Endometrium (tissue), 2 donors: Measurements from ENCODE around the gene PEMT.

Source experiments
- FAIRE-seq: peaks from 2 replicates; lab custom pipeline; 2012; peaks lifted over from hg19 to GRCh38; lab: Jason Lieb, UNC
- donor health status: control.
- donor health status: control.

The PEMT gene

GRCh38 chr17:17570798-17571716, 20.5 kb downstream of the PEMT start:
- no peak for FAIRE-seq

- FAIRE-seq, result no peak
Observed at GRCh38 chr17:17570140-17570797, 21.2 kb downstream of the PEMT start.

- no peak for FAIRE-seq
Observed at GRCh38 chr17:17569691-17570090, 21.8 kb downstream of the PEMT start.

- FAIRE-seq, result no peak
Observed at GRCh38 chr17:17568772-17569195, 22.7 kb downstream of the PEMT start.

- FAIRE-seq, result no peak
Observed at GRCh38 chr17:17567631-17568030, 23.9 kb downstream of the PEMT start.

- FAIRE-seq, result no peak
Observed at GRCh38 chr17:17566896-17567513, 24.5 kb downstream of the PEMT start.

GRCh38 chr17:17565471-17566339, 25.8 kb downstream of the PEMT start:
- FAIRE-seq, result no peak

- FAIRE-seq, result no peak
Observed at GRCh38 chr17:17564896-17565295, 26.6 kb downstream of the PEMT start.

- FAIRE-seq, result no peak
Observed at GRCh38 chr17:17564323-17564722, 27.2 kb downstream of the PEMT start.

- FAIRE-seq, result no peak
Observed at GRCh38 chr17:17563530-17563929, 28.0 kb downstream of the PEMT start.

GRCh38 chr17:17562146-17562511, 29.4 kb downstream of the PEMT start:
- FAIRE-seq, result no peak

- no peak for FAIRE-seq
Observed at GRCh38 chr17:17561408-17562145, 29.9 kb downstream of the PEMT start.

- no peak for FAIRE-seq
Observed at GRCh38 chr17:17560975-17561374, 30.5 kb downstream of the PEMT start.

- no peak for FAIRE-seq
Observed at GRCh38 chr17:17560167-17560566, 31.3 kb downstream of the PEMT start.

- FAIRE-seq, result no peak
Observed at GRCh38 chr17:17559164-17559563, 32.3 kb downstream of the PEMT start.

GRCh38 chr17:17558431-17558830, 33.1 kb downstream of the PEMT start:
- no peak for FAIRE-seq

GRCh38 chr17:17557796-17558195, 33.7 kb downstream of the PEMT start:
- no peak for FAIRE-seq

GRCh38 chr17:17556671-17557070, 34.8 kb downstream of the PEMT start:
- FAIRE-seq, result no peak

- FAIRE-seq, result no peak
Observed at GRCh38 chr17:17555906-17556305, 35.6 kb downstream of the PEMT start.

- FAIRE-seq, result no peak
Observed at GRCh38 chr17:17555151-17555550, 36.4 kb downstream of the PEMT start.

- FAIRE-seq, result no peak
Observed at GRCh38 chr17:17554266-17554665, 37.2 kb downstream of the PEMT start.
